WTC11 (cell line): Measurements from ENCODE around the gene HDGFL2. TPM values are rescaled to one million over a fixed set of nuclear protein-coding genes. Genes with fewer than 3 reads are reported as not detected.

Experiments
- ATAC-seq: fragments of 200-7000 bp; cut with Tn5 transposase; 2 replicates; pipeline ENCODE4 v1.10.0; 2021; ENCODE audit warnings: mild to moderate bottlenecking, moderate library complexity
- CTCF ChIA-PET: fragments of 300-600 bp; sonication (Branson Sonifier 250); formaldehyde crosslinking; loops from one replicate; lab custom pipeline; 2021; ENCODE audit warnings: antibody characterized with exemption; lab: Charles Lee
- POLR2A ChIA-PET: fragments of 350-600 bp; sonication (Branson Sonifier 250); formaldehyde crosslinking; loops from one replicate; lab custom pipeline; 2021; ENCODE audit warnings: antibody characterized with exemption; lab: Charles Lee
- DNase-seq: peaks from one replicate; pipeline ENCODE4 v3.0.0; 2021; ENCODE audit warnings: low spot score
- H3K27ac Mint-ChIP-seq: 2 replicates; pipeline ENCODE4 v1.8.0; 2021; ENCODE audit warnings: mixed read lengths
- H3K27me3 Mint-ChIP-seq: 2 replicates; pipeline ENCODE4 v1.8.0; 2021; ENCODE audit warnings: low read depth, mild to moderate bottlenecking, moderate library complexity, mixed read lengths
- H3K36me3 Mint-ChIP-seq: 2 replicates; pipeline ENCODE4 v1.8.0; 2021; ENCODE audit warnings: mixed read lengths
- H3K4me1 Mint-ChIP-seq: 2 replicates; pipeline ENCODE4 v1.8.0; 2022; ENCODE audit warnings: mixed read lengths
- H3K4me3 Mint-ChIP-seq: 2 replicates; pipeline ENCODE4 v1.8.0; 2021; ENCODE audit warnings: mild to moderate bottlenecking, moderate library complexity, mixed read lengths
- H3K9me3 Mint-ChIP-seq: 2 replicates; pipeline ENCODE4 v1.8.0; 2021; ENCODE audit warnings: mixed read lengths
- CREB1 ChIP-seq: sonication (generic); formaldehyde crosslinking; IDR thresholded peaks from 2 replicates; pipeline ENCODE4 v1.8.0; 2023; ENCODE audit warnings: mild to moderate bottlenecking, missing genetic modification reagents
- CREM ChIP-seq: sonication (generic); formaldehyde crosslinking; IDR thresholded peaks from 2 replicates; pipeline ENCODE4 v1.8.1; 2022; ENCODE audit warnings: mild to moderate bottlenecking, missing genetic modification reagents, moderate library complexity
- ELF4 ChIP-seq: sonication (generic); formaldehyde crosslinking; IDR thresholded peaks from 2 replicates; pipeline ENCODE4 v1.8.1; 2022; ENCODE audit warnings: low read depth, mild to moderate bottlenecking, moderate library complexity, missing genetic modification reagents
- EMX1 ChIP-seq: fragments of 250-450 bp; sonication (Bioruptor Pico); IDR thresholded peaks from 2 replicates; pipeline ENCODE4 v1.8.0; 2021; ENCODE audit warnings: mild to moderate bottlenecking
- HMGA2 ChIP-seq: fragments of 250-450 bp; sonication (Bioruptor Pico); IDR thresholded peaks from 2 replicates; pipeline ENCODE4 v1.4.0; 2021; ENCODE audit warnings: mild to moderate bottlenecking, moderate library complexity
- NFE2L1 ChIP-seq: sonication (generic); formaldehyde crosslinking; IDR thresholded peaks from 2 replicates; pipeline ENCODE4 v1.8.1; 2023; ENCODE audit warnings: missing genetic modification reagents
- NR1H2 ChIP-seq: sonication (generic); formaldehyde crosslinking; IDR thresholded peaks from 2 replicates; pipeline ENCODE4 v1.9.0; 2021; ENCODE audit warnings: mild to moderate bottlenecking, moderate library complexity, missing genetic modification reagents
- SMAD3 ChIP-seq: sonication (generic); formaldehyde crosslinking; IDR thresholded peaks from 2 replicates; pipeline ENCODE4 v1.8.0; 2022; ENCODE audit warnings: missing genetic modification reagents, mild to moderate bottlenecking, borderline replicate concordance
- TEAD1 ChIP-seq: sonication (generic); formaldehyde crosslinking; IDR thresholded peaks from 2 replicates; pipeline ENCODE4 v1.8.0; 2022; ENCODE audit warnings: mild to moderate bottlenecking, missing genetic modification reagents
- ZNF219 ChIP-seq: sonication (generic); formaldehyde crosslinking; IDR thresholded peaks from 2 replicates; pipeline ENCODE4 v1.8.0; 2023; ENCODE audit warnings: missing genetic modification reagents, mild to moderate bottlenecking, borderline replicate concordance
- ZNF263 ChIP-seq: sonication (generic); formaldehyde crosslinking; IDR thresholded peaks from 2 replicates; pipeline ENCODE4 v1.8.1; 2022; ENCODE audit warnings: low read depth, mild to moderate bottlenecking, moderate library complexity, missing genetic modification reagents
- ZNF423 ChIP-seq: fragments of 250-450 bp; sonication (Bioruptor Pico); IDR thresholded peaks from 2 replicates; pipeline ENCODE4 v2.1.2; 2022; ENCODE audit warnings: mild to moderate bottlenecking, moderate library complexity
- total RNA-seq: library from RNA; stranded (reverse); gene quantifications from 3 replicates; pipeline ENCODE4 v1.2.3, GENCODE V29; 2021
- TF ChIP-seq, protein P1 (sequence below): sonication (generic); formaldehyde crosslinking; IDR thresholded peaks from 2 replicates; pipeline ENCODE4 v1.8.1; 2023; ENCODE audit warnings: mild to moderate bottlenecking, missing genetic modification reagents, moderate library complexity
- TF ChIP-seq, protein P2 (sequence below): sonication (generic); formaldehyde crosslinking; IDR thresholded peaks from 2 replicates; pipeline ENCODE4 v1.8.0; 2022; ENCODE audit warnings: mild to moderate bottlenecking, missing genetic modification reagents
- TF ChIP-seq, protein P3 (sequence below): sonication (generic); formaldehyde crosslinking; IDR thresholded peaks from 2 replicates; pipeline ENCODE4 v1.8.1; 2022; ENCODE audit warnings: mild to moderate bottlenecking, missing genetic modification reagents, moderate library complexity, borderline replicate concordance
- TF ChIP-seq, protein P4 (sequence below): sonication (generic); formaldehyde crosslinking; IDR thresholded peaks from 2 replicates; pipeline ENCODE4 v1.8.1; 2022; ENCODE audit warnings: mild to moderate bottlenecking, moderate library complexity, missing genetic modification reagents
- TF ChIP-seq, protein P5 (sequence below): sonication (generic); formaldehyde crosslinking; IDR thresholded peaks from 2 replicates; pipeline ENCODE4 v1.8.1; 2023; ENCODE audit warnings: mild to moderate bottlenecking, missing genetic modification reagents
- TF ChIP-seq, protein P6 (sequence below): sonication (generic); formaldehyde crosslinking; IDR thresholded peaks from 2 replicates; pipeline ENCODE4 v1.8.1; 2023; ENCODE audit warnings: mild to moderate bottlenecking, missing genetic modification reagents, moderate library complexity
- TF ChIP-seq, protein P7 (sequence below): sonication (generic); formaldehyde crosslinking; IDR thresholded peaks from 2 replicates; pipeline ENCODE4 v1.8.0; 2023; ENCODE audit warnings: mild to moderate bottlenecking, missing genetic modification reagents
- TF ChIP-seq, protein P8 (sequence below): sonication (generic); formaldehyde crosslinking; IDR thresholded peaks from 2 replicates; pipeline ENCODE4 v1.8.0; 2023; ENCODE audit warnings: missing genetic modification reagents
- TF ChIP-seq, protein P9 (sequence below): sonication (generic); formaldehyde crosslinking; IDR thresholded peaks from 2 replicates; pipeline ENCODE4 v1.8.1; 2022; ENCODE audit warnings: low read depth, missing genetic modification reagents, borderline replicate concordance

Gene HDGFL2
- total RNA-seq, 1 experiment from 2014 or later, result 115 TPM

DNA sequence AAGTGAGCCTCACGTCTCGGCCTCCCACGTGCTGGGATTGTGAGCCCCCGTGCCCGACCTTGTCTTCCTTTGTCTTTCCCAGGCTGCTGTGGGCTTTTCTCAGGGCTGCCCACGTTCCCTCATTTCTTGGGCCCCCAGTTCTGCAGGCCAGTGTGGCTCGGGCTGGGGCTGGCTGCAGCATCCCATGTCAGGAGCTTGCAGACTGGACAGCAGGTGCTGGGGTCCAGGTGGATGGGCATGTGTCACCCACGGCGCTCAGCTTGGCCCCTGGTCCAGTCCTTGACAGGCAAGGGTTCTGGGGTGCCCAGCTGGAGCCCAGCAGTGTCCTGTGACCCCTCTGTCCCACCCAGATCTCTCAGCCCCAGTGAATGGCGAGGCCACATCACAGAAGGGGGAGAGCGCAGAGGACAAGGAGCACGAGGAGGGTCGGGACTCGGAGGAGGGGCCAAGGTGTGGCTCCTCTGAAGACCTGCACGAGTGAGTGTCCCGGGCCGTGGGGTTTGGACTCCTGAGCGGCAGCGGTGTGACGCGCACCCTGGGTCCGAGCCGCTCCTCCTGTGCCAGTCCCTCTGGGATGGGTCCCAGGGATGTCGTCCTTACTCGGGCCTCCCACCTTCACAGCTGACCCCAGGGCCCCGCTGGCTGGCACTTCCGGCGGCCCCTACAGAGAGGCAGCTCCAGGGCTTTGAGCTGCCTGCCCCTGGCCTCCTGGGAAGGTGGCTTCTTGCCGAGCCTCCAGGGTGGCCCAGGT is 28.9 kb downstream of the HDGFL2 start:
- Mint-ChIP-seq H3K27me3 (no peaks in the 10 kb centered on the region), H3K4me1 (no peaks in the 10 kb centered on the region), H3K4me3 (no peak overlapping the region), H3K27ac (no peak overlapping the region), H3K9me3 (no peaks in the 10 kb centered on the region), H3K36me3 (peaks cover 15% of the 10 kb centered on the region; the same call in 1 of the 2 replicates)
- no peak for ATAC-seq
- ChIA-PET CTCF (interaction anchor here (0.7 to 6.7 kb wide), 4 partner anchors 23 to 148 kb away, joined by 3 to 38 read pairs (median 3); no protein-coding TSS in a partner anchor), POLR2A (no interaction called here)
- TF ChIP-seq HMGA2 (CRISPR knock-in tag), result no peak
- TF ChIP-seq NFE2L1 (CRISPR knock-in tag), result no peak
- TF ChIP-seq, protein P1, sequence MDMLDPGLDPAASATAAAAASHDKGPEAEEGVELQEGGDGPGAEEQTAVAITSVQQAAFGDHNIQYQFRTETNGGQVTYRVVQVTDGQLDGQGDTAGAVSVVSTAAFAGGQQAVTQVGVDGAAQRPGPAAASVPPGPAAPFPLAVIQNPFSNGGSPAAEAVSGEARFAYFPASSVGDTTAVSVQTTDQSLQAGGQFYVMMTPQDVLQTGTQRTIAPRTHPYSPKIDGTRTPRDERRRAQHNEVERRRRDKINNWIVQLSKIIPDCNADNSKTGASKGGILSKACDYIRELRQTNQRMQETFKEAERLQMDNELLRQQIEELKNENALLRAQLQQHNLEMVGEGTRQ (CRISPR knock-in tag), result no peak
- no peak for TF ChIP-seq CREM (CRISPR knock-in tag)
- no peak for TF ChIP-seq ZNF219 (CRISPR knock-in tag)
- no peak for TF ChIP-seq CREB1 (CRISPR knock-in tag)
- TF ChIP-seq ZNF263, result no peak
- TF ChIP-seq, protein P2, sequence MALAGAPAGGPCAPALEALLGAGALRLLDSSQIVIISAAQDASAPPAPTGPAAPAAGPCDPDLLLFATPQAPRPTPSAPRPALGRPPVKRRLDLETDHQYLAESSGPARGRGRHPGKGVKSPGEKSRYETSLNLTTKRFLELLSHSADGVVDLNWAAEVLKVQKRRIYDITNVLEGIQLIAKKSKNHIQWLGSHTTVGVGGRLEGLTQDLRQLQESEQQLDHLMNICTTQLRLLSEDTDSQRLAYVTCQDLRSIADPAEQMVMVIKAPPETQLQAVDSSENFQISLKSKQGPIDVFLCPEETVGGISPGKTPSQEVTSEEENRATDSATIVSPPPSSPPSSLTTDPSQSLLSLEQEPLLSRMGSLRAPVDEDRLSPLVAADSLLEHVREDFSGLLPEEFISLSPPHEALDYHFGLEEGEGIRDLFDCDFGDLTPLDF (CRISPR knock-in tag), result no peak
- TF ChIP-seq SMAD3 (CRISPR knock-in tag), result no peak
- TF ChIP-seq, protein P3, sequence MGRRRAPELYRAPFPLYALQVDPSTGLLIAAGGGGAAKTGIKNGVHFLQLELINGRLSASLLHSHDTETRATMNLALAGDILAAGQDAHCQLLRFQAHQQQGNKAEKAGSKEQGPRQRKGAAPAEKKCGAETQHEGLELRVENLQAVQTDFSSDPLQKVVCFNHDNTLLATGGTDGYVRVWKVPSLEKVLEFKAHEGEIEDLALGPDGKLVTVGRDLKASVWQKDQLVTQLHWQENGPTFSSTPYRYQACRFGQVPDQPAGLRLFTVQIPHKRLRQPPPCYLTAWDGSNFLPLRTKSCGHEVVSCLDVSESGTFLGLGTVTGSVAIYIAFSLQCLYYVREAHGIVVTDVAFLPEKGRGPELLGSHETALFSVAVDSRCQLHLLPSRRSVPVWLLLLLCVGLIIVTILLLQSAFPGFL (CRISPR knock-in tag), result no peak
- TF ChIP-seq, protein P4, sequence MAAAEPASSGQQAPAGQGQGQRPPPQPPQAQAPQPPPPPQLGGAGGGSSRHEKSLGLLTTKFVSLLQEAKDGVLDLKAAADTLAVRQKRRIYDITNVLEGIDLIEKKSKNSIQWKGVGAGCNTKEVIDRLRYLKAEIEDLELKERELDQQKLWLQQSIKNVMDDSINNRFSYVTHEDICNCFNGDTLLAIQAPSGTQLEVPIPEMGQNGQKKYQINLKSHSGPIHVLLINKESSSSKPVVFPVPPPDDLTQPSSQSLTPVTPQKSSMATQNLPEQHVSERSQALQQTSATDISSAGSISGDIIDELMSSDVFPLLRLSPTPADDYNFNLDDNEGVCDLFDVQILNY (CRISPR knock-in tag), result no peak
- TF ChIP-seq, protein P5, sequence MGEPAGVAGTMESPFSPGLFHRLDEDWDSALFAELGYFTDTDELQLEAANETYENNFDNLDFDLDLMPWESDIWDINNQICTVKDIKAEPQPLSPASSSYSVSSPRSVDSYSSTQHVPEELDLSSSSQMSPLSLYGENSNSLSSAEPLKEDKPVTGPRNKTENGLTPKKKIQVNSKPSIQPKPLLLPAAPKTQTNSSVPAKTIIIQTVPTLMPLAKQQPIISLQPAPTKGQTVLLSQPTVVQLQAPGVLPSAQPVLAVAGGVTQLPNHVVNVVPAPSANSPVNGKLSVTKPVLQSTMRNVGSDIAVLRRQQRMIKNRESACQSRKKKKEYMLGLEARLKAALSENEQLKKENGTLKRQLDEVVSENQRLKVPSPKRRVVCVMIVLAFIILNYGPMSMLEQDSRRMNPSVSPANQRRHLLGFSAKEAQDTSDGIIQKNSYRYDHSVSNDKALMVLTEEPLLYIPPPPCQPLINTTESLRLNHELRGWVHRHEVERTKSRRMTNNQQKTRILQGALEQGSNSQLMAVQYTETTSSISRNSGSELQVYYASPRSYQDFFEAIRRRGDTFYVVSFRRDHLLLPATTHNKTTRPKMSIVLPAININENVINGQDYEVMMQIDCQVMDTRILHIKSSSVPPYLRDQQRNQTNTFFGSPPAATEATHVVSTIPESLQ (CRISPR knock-in tag), result no peak
- TF ChIP-seq, protein P6, sequence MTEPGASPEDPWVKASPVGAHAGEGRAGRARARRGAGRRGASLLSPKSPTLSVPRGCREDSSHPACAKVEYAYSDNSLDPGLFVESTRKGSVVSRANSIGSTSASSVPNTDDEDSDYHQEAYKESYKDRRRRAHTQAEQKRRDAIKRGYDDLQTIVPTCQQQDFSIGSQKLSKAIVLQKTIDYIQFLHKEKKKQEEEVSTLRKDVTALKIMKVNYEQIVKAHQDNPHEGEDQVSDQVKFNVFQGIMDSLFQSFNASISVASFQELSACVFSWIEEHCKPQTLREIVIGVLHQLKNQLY (CRISPR knock-in tag), result no peak
- no peak for DNase-seq

DNA sequence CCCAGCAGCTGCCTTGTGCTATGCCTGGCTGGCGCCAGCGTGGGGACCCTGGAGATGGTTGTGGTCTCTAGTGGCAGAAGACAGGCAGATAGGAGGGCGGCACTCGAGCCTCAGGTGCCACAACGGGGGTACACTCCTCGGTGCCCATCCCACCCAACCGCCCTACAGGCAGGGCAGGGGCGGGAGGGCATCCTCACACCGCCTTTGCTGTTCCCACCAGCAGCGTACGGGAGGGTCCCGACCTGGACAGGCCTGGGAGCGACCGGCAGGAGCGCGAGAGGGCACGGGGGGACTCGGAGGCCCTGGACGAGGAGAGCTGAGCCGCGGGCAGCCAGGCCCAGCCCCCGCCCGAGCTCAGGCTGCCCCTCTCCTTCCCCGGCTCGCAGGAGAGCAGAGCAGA is 29.6 kb downstream of the HDGFL2 start:
- Mint-ChIP-seq H3K27ac (no peak overlapping the region), H3K4me3 (no peak overlapping the region), H3K4me1 (no peaks in the 10 kb centered on the region), H3K36me3 (peaks cover 18% of the 10 kb centered on the region), H3K27me3 (peaks cover 2% of the 10 kb centered on the region; the same call in 1 of the 2 replicates), H3K9me3 (no peaks in the 10 kb centered on the region)
- DNase-seq (no peak), ATAC-seq (no peak)
- ChIA-PET POLR2A (no interaction called here), CTCF (interaction anchor here (1.2 to 6.7 kb wide), 2 partner anchors 23 to 149 kb away, joined by 3 to 38 read pairs; no protein-coding TSS in a partner anchor)
- TF ChIP-seq NFE2L1 (CRISPR knock-in tag) (no peak), NR1H2 (CRISPR knock-in tag) (no peak), ELF4 (no peak), EMX1 (CRISPR knock-in tag) (no peak), ZNF423 (no peak), TEAD1 (CRISPR knock-in tag) (no peak)
- TF ChIP-seq, protein P7, sequence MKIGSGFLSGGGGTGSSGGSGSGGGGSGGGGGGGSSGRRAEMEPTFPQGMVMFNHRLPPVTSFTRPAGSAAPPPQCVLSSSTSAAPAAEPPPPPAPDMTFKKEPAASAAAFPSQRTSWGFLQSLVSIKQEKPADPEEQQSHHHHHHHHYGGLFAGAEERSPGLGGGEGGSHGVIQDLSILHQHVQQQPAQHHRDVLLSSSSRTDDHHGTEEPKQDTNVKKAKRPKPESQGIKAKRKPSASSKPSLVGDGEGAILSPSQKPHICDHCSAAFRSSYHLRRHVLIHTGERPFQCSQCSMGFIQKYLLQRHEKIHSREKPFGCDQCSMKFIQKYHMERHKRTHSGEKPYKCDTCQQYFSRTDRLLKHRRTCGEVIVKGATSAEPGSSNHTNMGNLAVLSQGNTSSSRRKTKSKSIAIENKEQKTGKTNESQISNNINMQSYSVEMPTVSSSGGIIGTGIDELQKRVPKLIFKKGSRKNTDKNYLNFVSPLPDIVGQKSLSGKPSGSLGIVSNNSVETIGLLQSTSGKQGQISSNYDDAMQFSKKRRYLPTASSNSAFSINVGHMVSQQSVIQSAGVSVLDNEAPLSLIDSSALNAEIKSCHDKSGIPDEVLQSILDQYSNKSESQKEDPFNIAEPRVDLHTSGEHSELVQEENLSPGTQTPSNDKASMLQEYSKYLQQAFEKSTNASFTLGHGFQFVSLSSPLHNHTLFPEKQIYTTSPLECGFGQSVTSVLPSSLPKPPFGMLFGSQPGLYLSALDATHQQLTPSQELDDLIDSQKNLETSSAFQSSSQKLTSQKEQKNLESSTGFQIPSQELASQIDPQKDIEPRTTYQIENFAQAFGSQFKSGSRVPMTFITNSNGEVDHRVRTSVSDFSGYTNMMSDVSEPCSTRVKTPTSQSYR (CRISPR knock-in tag), result no peak
- TF ChIP-seq, protein P8, sequence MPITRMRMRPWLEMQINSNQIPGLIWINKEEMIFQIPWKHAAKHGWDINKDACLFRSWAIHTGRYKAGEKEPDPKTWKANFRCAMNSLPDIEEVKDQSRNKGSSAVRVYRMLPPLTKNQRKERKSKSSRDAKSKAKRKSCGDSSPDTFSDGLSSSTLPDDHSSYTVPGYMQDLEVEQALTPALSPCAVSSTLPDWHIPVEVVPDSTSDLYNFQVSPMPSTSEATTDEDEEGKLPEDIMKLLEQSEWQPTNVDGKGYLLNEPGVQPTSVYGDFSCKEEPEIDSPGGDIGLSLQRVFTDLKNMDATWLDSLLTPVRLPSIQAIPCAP (CRISPR knock-in tag), result no peak
- TF ChIP-seq, protein P9, sequence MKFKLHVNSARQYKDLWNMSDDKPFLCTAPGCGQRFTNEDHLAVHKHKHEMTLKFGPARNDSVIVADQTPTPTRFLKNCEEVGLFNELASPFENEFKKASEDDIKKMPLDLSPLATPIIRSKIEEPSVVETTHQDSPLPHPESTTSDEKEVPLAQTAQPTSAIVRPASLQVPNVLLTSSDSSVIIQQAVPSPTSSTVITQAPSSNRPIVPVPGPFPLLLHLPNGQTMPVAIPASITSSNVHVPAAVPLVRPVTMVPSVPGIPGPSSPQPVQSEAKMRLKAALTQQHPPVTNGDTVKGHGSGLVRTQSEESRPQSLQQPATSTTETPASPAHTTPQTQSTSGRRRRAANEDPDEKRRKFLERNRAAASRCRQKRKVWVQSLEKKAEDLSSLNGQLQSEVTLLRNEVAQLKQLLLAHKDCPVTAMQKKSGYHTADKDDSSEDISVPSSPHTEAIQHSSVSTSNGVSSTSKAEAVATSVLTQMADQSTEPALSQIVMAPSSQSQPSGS, result no peak
